Measurements from ENCODE around the gene GPR183.

GRCh38 chr13:99256283-99256682 is 50.9 kb downstream of the GPR183 start:
- TF ChIP-seq CTCF (IDR thresholded peaks at IDR 0.05) (no peak), POLR2A (IDR thresholded peaks at IDR 0.05) (no peak)

Data from adrenal gland (tissue), 5 donors.